SHP77 treated with DMSO at 0.1 percent for 48 hours (cell line): ENCODE measurements around the gene C5.

ENCODE experiments used
- DNase-seq: peaks from one replicate; lab custom pipeline; 2025; lab: John Stamatoyannopoulos, UW

C5 gene

GRCh38 chr9:120924698-120925534 is 125.2 kb downstream of the C5 start:
- no peak for DNase-seq

DNA sequence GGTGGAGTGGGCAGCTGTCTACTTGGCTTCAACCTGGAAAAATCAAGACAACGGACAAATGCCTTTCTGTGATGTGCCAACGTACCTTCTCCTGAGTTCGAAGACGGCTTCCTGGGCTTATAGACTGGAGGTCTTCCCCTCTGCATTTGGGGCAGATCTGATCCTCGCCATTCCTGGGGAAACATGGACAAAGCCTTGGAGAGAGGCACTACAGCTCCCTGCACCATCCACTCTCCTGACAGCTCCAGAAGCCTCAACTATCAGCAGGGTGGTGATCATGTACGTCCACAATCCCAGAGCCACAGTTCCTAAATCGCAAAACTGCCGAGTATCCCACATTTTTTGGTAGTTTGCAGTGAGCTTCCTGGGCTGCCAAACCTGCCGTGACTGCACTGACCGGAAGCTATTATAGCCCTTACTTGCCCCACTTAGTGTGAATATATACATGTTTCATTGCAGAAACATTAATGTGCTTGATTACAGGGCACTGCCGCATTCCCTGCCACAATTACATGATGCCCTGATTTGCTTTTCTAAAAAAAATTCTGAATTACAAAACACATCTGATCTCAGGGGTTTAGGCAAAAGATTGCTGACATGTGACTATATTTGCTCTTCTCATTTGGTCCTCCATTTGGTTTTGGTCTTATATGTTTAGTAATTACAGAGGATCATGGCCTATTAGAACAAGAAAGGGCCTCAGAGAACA is 126.3 kb downstream of the C5 start:
- DNase-seq = no peak

- no peak for DNase-seq
These were observed 127.5 kb downstream of the C5 start for GRCh38 chr9:120922404-120923195.

- DNase-seq = no peak
These were observed 128.4 kb downstream of the C5 start for GRCh38 chr9:120921661-120922181.

DNA sequence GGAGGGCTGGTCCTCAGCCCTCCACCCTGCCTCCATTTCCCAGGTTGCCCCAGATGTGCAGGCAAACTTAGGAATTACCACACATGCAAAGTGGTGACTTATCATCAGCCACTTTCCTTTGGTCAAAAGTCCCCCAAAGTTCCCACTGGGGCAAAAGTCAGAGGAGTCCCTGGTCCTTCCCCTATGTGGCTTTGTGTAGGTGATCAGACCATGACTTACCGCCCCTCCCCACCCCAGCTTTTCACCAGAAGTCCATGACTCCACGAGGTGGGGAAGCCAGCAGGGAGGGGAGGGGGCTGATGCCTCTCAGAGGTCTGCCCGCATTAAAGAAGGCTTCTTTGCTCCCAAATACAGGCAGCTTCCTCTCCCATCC is 129.3 kb downstream of the C5 start:
- DNase-seq = no peak

- DNase-seq = no peak
These were observed 130.0 kb downstream of the C5 start for GRCh38 chr9:120919843-120920805.

- no peak for DNase-seq
These were observed 130.9 kb downstream of the C5 start for GRCh38 chr9:120918931-120919842.

- no peak for DNase-seq
These were observed 131.9 kb downstream of the C5 start for GRCh38 chr9:120917929-120918762.

GRCh38 chr9:120916991-120917880 is 132.8 kb downstream of the C5 start:
- no peak for DNase-seq

DNA sequence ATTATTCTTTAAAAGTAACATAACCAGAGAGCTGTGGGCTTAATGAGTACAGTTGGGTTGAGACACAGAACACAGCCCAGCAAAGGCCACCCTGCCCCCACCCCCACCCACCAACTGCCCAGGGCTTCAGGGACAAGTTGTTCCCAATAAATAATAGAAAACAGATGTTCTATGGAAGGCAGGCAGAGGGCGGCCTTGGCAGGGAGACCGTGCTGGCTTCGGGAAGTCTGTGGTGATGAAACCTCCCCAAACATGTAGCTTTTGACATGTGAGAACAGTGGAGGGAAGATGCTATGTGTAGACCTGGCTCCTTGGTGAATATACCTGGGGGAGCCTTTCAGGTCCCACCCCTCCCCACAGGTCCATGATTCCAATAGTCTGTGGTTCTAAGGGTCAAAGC is 133.5 kb downstream of the C5 start:
- no peak for DNase-seq

DNA sequence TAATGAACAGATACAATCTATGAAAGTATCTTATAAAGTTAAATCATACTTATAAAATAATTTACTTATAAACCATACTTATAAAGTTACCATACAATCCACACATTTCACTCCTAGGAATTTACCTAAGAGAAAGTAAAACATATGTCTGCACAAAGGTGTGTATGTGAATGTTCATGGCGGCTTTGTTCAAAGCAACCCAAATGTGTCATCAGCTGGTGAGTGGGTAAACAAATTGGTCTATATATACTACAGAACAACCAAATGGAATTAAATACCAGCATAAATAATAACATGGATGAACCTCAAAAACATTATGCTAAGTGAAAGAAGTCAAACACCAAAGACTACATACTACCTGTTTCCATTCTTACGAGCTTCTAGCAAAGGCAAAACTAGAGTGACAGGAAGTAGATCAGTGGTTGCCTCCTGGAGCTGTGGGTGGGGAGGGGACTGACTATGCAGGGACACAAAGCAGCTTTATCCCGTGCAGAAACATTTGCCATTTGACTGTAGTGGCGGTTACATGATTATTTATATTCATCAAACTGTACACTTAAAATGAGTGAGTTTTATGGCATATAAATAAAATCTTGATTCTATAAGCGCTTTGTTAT is 134.1 kb downstream of the C5 start:
- no peak for DNase-seq

DNA sequence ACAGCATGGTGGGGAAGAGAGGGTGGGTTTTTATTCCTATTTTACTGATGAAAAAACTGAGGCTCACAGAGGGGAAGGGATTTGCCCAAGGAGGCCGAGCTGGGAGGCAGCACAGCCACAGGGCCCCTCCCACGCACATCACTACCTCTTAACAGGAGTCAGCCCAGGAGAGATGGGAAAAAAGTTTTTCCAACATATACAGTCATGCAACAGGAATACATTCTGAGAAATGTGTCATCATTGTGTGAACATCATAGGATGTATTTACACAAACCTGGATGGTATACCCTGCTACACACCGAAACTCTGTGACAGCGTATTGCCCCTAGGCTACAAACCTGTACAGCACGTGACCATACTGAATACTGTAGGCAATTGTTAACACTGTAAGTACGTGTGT is 135.1 kb downstream of the C5 start:
- no peak for DNase-seq

DNA sequence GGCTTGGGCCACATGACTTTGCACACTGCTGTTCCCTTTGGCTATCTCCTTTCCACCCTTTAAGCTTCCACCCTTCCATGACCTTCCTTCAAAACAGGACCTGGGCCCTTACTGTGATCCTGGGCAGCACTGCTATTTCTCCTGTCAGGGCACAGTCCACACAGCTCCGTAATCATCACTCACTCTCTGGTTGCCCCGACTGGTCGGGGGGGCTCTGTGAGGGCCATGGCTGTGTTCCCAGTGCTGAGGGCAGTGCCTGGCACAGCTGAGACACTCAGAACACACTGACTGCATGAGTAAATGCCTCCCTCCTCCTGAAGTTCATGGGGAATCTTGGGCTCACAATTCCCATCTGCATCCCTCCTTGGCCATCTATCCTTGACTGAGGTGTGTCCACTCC is 135.7 kb downstream of the C5 start:
- no peak for DNase-seq

- DNase-seq = no peak
These were observed 136.3 kb downstream of the C5 start for GRCh38 chr9:120913647-120914264.

GRCh38 chr9:120912958-120913646 is 137.0 kb downstream of the C5 start:
- no peak for DNase-seq

GRCh38 chr9:120911295-120911837 is 138.7 kb downstream of the C5 start:
- no peak for DNase-seq
